OCI-LY7 (cell line): Measurements from ENCODE around the gene STAG1.

Experiments used
- EZH2phosphoT487 ChIP-seq: fragments of 200-600 bp; sonication (generic); IDR thresholded peaks from 2 replicates; pipeline ENCODE4 v1.6.1; 2018; ENCODE audit warnings: low read depth, borderline replicate concordance, mild to moderate bottlenecking, mixed run types, antibody characterized with exemption, low read length, moderate library complexity, mixed read lengths
- TF ChIP-seq, protein P1 (sequence below): fragments of 200-600 bp; sonication (generic); conservative IDR thresholded peaks from 2 replicates; pipeline ENCODE4 v1.5.1; 2014; ENCODE audit warnings: mild to moderate bottlenecking, antibody characterized with exemption, low read length, moderate library complexity, mixed read lengths

DNA sequence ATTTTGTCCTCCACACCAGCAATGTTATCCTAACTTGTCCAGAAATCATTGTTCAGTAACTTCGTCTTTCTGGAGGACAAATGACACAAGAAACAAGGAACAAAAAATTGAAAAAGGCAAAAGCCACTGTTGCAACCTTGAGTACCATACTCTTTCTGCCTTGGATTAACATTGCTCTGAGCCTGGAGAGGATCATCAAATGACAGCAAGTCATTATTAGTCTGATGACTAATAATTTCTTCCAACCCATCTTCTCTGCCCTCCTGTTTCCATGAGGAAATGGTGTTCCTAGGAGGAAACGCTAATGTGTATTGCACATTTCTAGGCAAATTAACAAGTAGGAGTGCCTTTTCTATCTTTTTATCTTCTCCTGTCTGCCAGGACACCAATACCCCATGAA, 348.1 kb downstream of the STAG1 start:
- TF ChIP-seq, protein P1, sequence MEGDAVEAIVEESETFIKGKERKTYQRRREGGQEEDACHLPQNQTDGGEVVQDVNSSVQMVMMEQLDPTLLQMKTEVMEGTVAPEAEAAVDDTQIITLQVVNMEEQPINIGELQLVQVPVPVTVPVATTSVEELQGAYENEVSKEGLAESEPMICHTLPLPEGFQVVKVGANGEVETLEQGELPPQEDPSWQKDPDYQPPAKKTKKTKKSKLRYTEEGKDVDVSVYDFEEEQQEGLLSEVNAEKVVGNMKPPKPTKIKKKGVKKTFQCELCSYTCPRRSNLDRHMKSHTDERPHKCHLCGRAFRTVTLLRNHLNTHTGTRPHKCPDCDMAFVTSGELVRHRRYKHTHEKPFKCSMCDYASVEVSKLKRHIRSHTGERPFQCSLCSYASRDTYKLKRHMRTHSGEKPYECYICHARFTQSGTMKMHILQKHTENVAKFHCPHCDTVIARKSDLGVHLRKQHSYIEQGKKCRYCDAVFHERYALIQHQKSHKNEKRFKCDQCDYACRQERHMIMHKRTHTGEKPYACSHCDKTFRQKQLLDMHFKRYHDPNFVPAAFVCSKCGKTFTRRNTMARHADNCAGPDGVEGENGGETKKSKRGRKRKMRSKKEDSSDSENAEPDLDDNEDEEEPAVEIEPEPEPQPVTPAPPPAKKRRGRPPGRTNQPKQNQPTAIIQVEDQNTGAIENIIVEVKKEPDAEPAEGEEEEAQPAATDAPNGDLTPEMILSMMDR: no peak
- no peak for TF ChIP-seq EZH2phosphoT487
